Neural progenitor cell (in vitro differentiated cells): ENCODE results near the gene HBD. TPM values are rescaled to one million over a fixed set of nuclear protein-coding genes. Genes with fewer than 3 reads are reported as not detected.

Source experiments
- DNase-seq: peaks from one replicate; pipeline ENCODE4 v3.0.0-alpha.2; 2016; ENCODE audit warnings: low spot score
- H2AFZ ChIP-seq: fragments of 200-600 bp; sonication (generic); replicated peaks from 2 replicates; pipeline ENCODE4 v1.6.1; 2016; ENCODE audit warnings: antibody characterized with exemption
- H3F3A ChIP-seq: fragments of 200-600 bp; sonication (generic); 2 replicates; pipeline ENCODE4 v1.6.1; 2016; ENCODE audit warnings: antibody characterized with exemption, low read depth
- H3K27ac ChIP-seq: fragments of 200-600 bp; sonication (generic); 2 replicates; pipeline ENCODE4 v1.5.1; 2016; ENCODE audit warnings: mild to moderate bottlenecking
- H3K27me3 ChIP-seq: fragments of 200-600 bp; sonication (generic); 2 replicates; pipeline ENCODE4 v1.6.1; 2016; ENCODE audit warnings: mild to moderate bottlenecking, moderate library complexity
- H3K36me3 ChIP-seq: fragments of 200-600 bp; sonication (generic); 2 replicates; pipeline ENCODE4 v1.5.1; 2016
- H3K4me1 ChIP-seq: fragments of 200-600 bp; sonication (generic); 2 replicates; pipeline ENCODE4 v1.6.1; 2016; ENCODE audit warnings: mixed run types
- H3K4me2 ChIP-seq: fragments of 200-600 bp; sonication (generic); 2 replicates; pipeline ENCODE4 v1.6.1; 2016
- H3K4me3 ChIP-seq: fragments of 200-600 bp; sonication (generic); 2 replicates; pipeline ENCODE4 v1.5.1; 2016
- H3K79me2 ChIP-seq: fragments of 200-600 bp; sonication (generic); 2 replicates; pipeline ENCODE4 v1.6.1; 2016; ENCODE audit warnings: low read depth
- H3K9ac ChIP-seq: fragments of 200-600 bp; sonication (generic); 2 replicates; pipeline ENCODE4 v1.6.1; 2016
- H3K9me3 ChIP-seq: fragments of 200-600 bp; sonication (generic); 2 replicates; pipeline ENCODE4 v1.5.1; 2016; ENCODE audit warnings: low read depth
- H4K20me1 ChIP-seq: fragments of 200-600 bp; sonication (generic); 2 replicates; pipeline ENCODE4 v1.6.1; 2016; ENCODE audit warnings: low read depth
- H3K27ac Mint-ChIP-seq: 3 replicates; pipeline ENCODE4 v1.8.0; 2021; ENCODE audit warnings: mixed read lengths
- H3K27me3 Mint-ChIP-seq: 2 replicates; pipeline ENCODE4 v1.8.0; 2022; ENCODE audit warnings: low read depth, mild to moderate bottlenecking, inconsistent platforms, moderate library complexity, mixed read lengths; ENCODE audit not compliant: insufficient read depth
- H3K36me3 Mint-ChIP-seq: 3 replicates; pipeline ENCODE4 v1.8.0; 2021; ENCODE audit warnings: mixed read lengths
- H3K4me1 Mint-ChIP-seq: 3 replicates; pipeline ENCODE4 v1.8.0; 2021; ENCODE audit warnings: mixed read lengths
- H3K4me3 Mint-ChIP-seq: 3 replicates; pipeline ENCODE4 v1.8.0; 2021; ENCODE audit warnings: mild to moderate bottlenecking, moderate library complexity, mixed read lengths
- H3K9me3 Mint-ChIP-seq: 3 replicates; pipeline ENCODE4 v1.8.0; 2020; ENCODE audit warnings: mixed read lengths
- EZH2 ChIP-seq: fragments of 200-600 bp; sonication (generic); IDR thresholded peaks from 2 replicates; pipeline ENCODE4 v1.6.1; 2017; ENCODE audit warnings: antibody characterized with exemption, mild to moderate bottlenecking, moderate library complexity
- EZH2phosphoT487 ChIP-seq: fragments of 200-600 bp; sonication (generic); IDR thresholded peaks from 2 replicates; pipeline ENCODE4 v1.6.1; 2017; ENCODE audit warnings: antibody characterized with exemption
- total RNA-seq: library from RNA; depleted of rRNA; stranded (reverse); fragments of >200 nt; gene quantifications from 2 replicates; pipeline ENCODE4 v1.2.3, GENCODE V29; 2015; ENCODE audit warnings: low replicate concordance
- TF ChIP-seq, protein P1 (sequence below): fragments of 200-600 bp; sonication (generic); IDR thresholded peaks from 2 replicates; pipeline ENCODE4 v1.5.1; 2017; ENCODE audit warnings: antibody characterized with exemption, mild to moderate bottlenecking

The HBD gene
- not detected in 2 replicates for total RNA-seq

DNA sequence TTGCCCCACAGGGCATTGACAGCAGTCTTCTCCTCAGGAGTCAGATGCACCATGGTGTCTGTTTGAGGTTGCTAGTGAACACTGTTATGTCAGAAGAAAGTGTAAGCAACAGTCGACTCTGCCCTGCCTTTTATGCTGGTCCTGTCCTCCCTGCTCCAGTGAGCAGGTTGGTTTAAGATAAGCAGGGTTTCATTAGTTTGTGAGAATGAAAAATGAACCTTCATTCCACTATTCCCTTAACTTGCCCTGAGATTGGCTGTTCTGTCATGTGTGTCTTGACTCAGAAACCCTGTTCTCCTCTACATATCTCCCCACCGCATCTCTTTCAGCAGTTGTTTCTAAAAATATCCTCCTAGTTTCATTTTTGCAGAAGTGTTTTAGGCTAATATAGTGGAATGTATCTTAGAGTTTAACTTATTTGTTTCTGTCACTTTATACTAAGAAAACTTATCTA is at the start of gene HBD:
HBD (minus strand) TSS at position 103 of the 454 bp plus-strand sequence; CDS start at position 53, 50 bp downstream.
- Histone ChIP-seq H3F3A (no peaks in the 10 kb centered on the region), H3K9ac (no peak within 1 kb of the TSS), H3K4me3 (no peak within 1 kb of the TSS), H3K36me3 (no peaks in the 10 kb centered on the region), H3K9me3 (no peaks in the 10 kb centered on the region), H3K27me3 (no peaks in the 10 kb centered on the region), H2AFZ (no peak within 1 kb of the TSS), H3K79me2 (no peaks in the 10 kb centered on the region), H3K27ac (no peak within 1 kb of the TSS), H3K4me2 (no peak within 1 kb of the TSS), H4K20me1 (no peaks in the 10 kb centered on the region), H3K4me1 (no peaks in the 10 kb centered on the region)
- Mint-ChIP-seq H3K9me3 (no peaks in the 10 kb centered on the region), H3K4me1 (no peaks in the 10 kb centered on the region), H3K4me3 (no peak within 1 kb of the TSS), H3K27me3 (peaks cover 2% of the 10 kb centered on the region), H3K27ac (no peak within 1 kb of the TSS), H3K36me3 (no peaks in the 10 kb centered on the region)
- no peak for DNase-seq
- TF ChIP-seq, protein P1, sequence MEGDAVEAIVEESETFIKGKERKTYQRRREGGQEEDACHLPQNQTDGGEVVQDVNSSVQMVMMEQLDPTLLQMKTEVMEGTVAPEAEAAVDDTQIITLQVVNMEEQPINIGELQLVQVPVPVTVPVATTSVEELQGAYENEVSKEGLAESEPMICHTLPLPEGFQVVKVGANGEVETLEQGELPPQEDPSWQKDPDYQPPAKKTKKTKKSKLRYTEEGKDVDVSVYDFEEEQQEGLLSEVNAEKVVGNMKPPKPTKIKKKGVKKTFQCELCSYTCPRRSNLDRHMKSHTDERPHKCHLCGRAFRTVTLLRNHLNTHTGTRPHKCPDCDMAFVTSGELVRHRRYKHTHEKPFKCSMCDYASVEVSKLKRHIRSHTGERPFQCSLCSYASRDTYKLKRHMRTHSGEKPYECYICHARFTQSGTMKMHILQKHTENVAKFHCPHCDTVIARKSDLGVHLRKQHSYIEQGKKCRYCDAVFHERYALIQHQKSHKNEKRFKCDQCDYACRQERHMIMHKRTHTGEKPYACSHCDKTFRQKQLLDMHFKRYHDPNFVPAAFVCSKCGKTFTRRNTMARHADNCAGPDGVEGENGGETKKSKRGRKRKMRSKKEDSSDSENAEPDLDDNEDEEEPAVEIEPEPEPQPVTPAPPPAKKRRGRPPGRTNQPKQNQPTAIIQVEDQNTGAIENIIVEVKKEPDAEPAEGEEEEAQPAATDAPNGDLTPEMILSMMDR, result no peak
- no peak for TF ChIP-seq EZH2
- TF ChIP-seq EZH2phosphoT487, result no peak

DNA sequence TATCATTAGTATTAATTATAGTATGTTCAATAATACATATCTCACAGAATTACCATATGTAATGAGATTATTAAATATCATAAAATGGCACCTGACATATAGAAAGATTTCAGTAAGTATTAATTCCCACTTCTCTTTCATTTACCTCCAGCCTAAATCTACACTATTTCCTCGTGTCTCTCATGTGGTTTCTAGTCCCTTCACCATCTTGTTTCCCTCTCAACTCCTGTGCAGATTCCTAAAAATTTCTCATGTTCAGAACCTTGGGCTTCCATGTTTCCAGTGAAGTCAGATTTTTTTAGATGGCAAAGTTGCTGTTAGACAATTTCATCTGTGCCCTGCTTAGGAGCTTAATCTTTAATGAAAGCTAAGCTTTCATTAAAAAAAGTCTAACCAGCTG is 49.6 kb upstream of the HBD start:
- no peaks in the 10 kb centered on the region for H4K20me1 ChIP-seq
- DNase-seq, result no peak
- TF ChIP-seq EZH2 (no peak), EZH2phosphoT487 (no peak)
- TF ChIP-seq, protein P1, result no peak
- H3K27me3 ChIP-seq, result no peaks in the 10 kb centered on the region
- H3K27ac ChIP-seq, result no peak overlapping the region
- no peak overlapping the region for H2AFZ ChIP-seq
- no peaks in the 10 kb centered on the region for H3K9me3 Mint-ChIP-seq
- no peak overlapping the region for H3K4me3 Mint-ChIP-seq
- H3K27ac Mint-ChIP-seq, result no peak overlapping the region
- H3K4me1 Mint-ChIP-seq, result peaks cover 5% of the 10 kb centered on the region
- H3K9me3 ChIP-seq, result no peaks in the 10 kb centered on the region
- no peaks in the 10 kb centered on the region for H3K36me3 Mint-ChIP-seq
- no peaks in the 10 kb centered on the region for H3K36me3 ChIP-seq
- no peaks in the 10 kb centered on the region for H3K79me2 ChIP-seq
- no peaks in the 10 kb centered on the region for H3F3A ChIP-seq
- peaks cover 2% of the 10 kb centered on the region for H3K27me3 Mint-ChIP-seq
- no peaks in the 10 kb centered on the region for H3K4me1 ChIP-seq
- no peak overlapping the region for H3K4me3 ChIP-seq
- no peak overlapping the region for H3K4me2 ChIP-seq
- H3K9ac ChIP-seq, result no peak overlapping the region

DNA sequence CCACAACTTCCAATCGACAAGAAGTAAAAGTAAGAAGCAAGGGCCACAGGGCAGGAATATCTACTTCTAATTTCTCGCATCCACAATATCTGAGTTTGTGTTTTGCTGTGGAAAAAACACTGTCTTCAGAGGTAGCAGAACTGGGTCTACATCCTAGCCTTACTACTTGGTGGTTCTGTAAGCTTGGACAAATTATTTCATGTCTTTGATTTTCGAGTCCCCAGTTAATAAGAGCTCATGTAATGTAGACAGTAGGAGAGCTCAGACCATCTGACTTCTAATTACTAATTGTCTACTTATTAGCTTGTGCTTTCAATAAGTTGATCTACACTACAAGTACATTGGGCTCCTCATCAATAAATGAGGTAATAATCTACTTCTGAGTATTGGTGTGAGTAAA is 48.8 kb upstream of the HBD start:
- Histone ChIP-seq H3K4me2 (no peak overlapping the region), H3K9me3 (no peaks in the 10 kb centered on the region), H3K36me3 (no peaks in the 10 kb centered on the region), H3K4me1 (no peaks in the 10 kb centered on the region), H3K9ac (no peak overlapping the region), H3K27ac (no peak overlapping the region), H4K20me1 (no peaks in the 10 kb centered on the region), H3K27me3 (no peaks in the 10 kb centered on the region), H2AFZ (no peak overlapping the region), H3K4me3 (no peak overlapping the region), H3F3A (no peaks in the 10 kb centered on the region), H3K79me2 (no peaks in the 10 kb centered on the region)
- Mint-ChIP-seq H3K9me3 (no peaks in the 10 kb centered on the region), H3K36me3 (no peaks in the 10 kb centered on the region), H3K27me3 (no peaks in the 10 kb centered on the region), H3K4me3 (no peak overlapping the region), H3K27ac (no peak overlapping the region), H3K4me1 (peaks cover 5% of the 10 kb centered on the region)
- TF ChIP-seq, protein P1, result no peak
- no peak for TF ChIP-seq EZH2
- no peak for DNase-seq
